Measurements from ENCODE around the gene RDX. TPM values are rescaled to one million over a fixed set of nuclear protein-coding genes. Genes with fewer than 3 reads are reported as not detected.

The RDX gene
- total and polyA plus RNA-seq, 2 of the 8 experiments (the other 6 are each of a cell fraction or from before 2014, with no cell fraction given) = 27.4 to 100 TPM

DNA sequence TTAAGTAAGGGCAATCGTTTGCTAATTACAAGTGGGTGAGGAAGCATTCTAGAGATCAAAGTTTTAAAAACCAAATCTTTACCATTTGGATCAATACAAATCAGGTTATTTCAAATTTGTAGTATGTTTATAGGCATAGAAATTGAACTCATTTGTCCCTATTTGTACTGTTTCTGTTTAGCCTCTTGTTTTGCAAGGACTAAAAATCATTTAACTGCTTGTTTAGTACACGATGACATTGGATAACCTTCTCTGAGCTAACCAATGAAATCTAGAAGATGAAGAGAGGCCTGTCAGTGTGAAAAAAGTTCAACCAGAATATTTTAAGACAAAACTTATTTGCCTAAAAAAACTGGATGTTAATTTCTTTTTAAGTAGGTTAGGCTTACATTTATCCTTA, 163.3 kb downstream of the RDX start:
- no peak overlapping the region for H2BK20ac ChIP-seq (ENCODE audit: low read length)
- DNase-seq (ENCODE audit: low read depth in 1 of 2, low spot score in 2 of 2) = no peak
- H2BK15ac ChIP-seq (ENCODE audit: low read length) = no peak overlapping the region
- H3K9me3 ChIP-seq (ENCODE audit: insufficient read depth in 2 of 2, low read depth in 1 of 2, low read length in 1 of 2) = no peaks in the 10 kb centered on the region
- no peak overlapping the region for H2AK5ac ChIP-seq (ENCODE audit: low read depth, low read length)
- no peak overlapping the region for H2BK12ac ChIP-seq (ENCODE audit: low read depth, low read length)
- no peaks in the 10 kb centered on the region for H3K27me3 ChIP-seq (replicated peaks in 1 of 4; ENCODE audit: control insufficient read depth in 3 of 4, extremely low read depth in 1 of 4, insufficient read depth in 3 of 4, low read length in 3 of 4)
- no peak for FAIRE-seq
- peaks cover 0 to 13% (median 8%) of the 10 kb centered on the region in 4 experiments; a peak in 4 of 7 replicates for H3K4me1 ChIP-seq (replicated peaks in 1 of 4; ENCODE audit: control insufficient read depth in 3 of 4, insufficient read depth in 4 of 4, low read length in 3 of 4)
- H3K9ac ChIP-seq (replicated peaks in 1 of 4; ENCODE audit: extremely low read depth in 1 of 4, low read depth in 3 of 4, low read length in 3 of 4) = no peak overlapping the region
- ChIA-PET POLR2A (ENCODE audit: partially characterized antibody) (no interaction called here), CTCF (ENCODE audit: partially characterized antibody) (no interaction called here)
- no peak overlapping the region for H3K14ac ChIP-seq (ENCODE audit: insufficient read length)
- no peak overlapping the region for H3K56ac ChIP-seq (replicated peaks; ENCODE audit: insufficient read length, low read depth, low read length)
- 84% methylated on average over 2 of the region's 2 CpGs; no CpG with 5 or more reads in 1 of the 2 experiments for WGBS, 2 experiments (ENCODE audit: extremely low coverage in 1 of 2, insufficient coverage in 1 of 2, insufficient read length in 1 of 2, insufficient replicate concordance in 2 of 2, low coverage in 1 of 2, low lambda C conversion rate in 2 of 2, missing lambda C conversion rate in 1 of 2)
- H3K18ac ChIP-seq (ENCODE audit: extremely low read depth, low read length) = no peak overlapping the region
- no peaks in the 10 kb centered on the region for H4K20me1 ChIP-seq (replicated peaks in 1 of 2; ENCODE audit: control insufficient read depth in 1 of 2, insufficient read depth in 2 of 2, low read length in 2 of 2)
- no peaks in the 10 kb centered on the region for H3K23me2 ChIP-seq (ENCODE audit: low read depth, low read length)
- H4K91ac ChIP-seq (replicated peaks; ENCODE audit: insufficient read length, low read length) = no peak overlapping the region
- no peak overlapping the region for H2BK120ac ChIP-seq (replicated peaks; ENCODE audit: low read depth, low read length)
- no peak overlapping the region for H4K5ac ChIP-seq (ENCODE audit: insufficient read length, low read depth, low read length)
- no peak overlapping the region for H2AFZ ChIP-seq (ENCODE audit: low read length)
- no peaks in the 10 kb centered on the region for H3K36me3 ChIP-seq (ENCODE audit: control insufficient read depth in 2 of 4, insufficient read depth in 4 of 4, low read length in 3 of 4)
- no peak overlapping the region for H4K8ac ChIP-seq (ENCODE audit: extremely low read depth, insufficient read depth, low read length)
- H3K4me2 ChIP-seq (ENCODE audit: insufficient read depth in 1 of 2, low read depth in 2 of 2, low read length in 2 of 2) = no peak overlapping the region
- no peak overlapping the region for H3K4me3 ChIP-seq (ENCODE audit: extremely low read depth in 1 of 4, insufficient read depth in 2 of 4, low read depth in 3 of 4, low read length in 4 of 4)
- 0 out of 4 replicates have a peak, but pooled peaks cover 0 to 2% of the 10 kb centered on the region in 2 experiments for H3K79me2 ChIP-seq (ENCODE audit: control insufficient read depth in 1 of 2, insufficient read depth in 2 of 2, low read length in 2 of 2)
- H3K27ac ChIP-seq (ENCODE audit: low read depth, low read length) = no peak overlapping the region
- no peaks in the 10 kb centered on the region for H3K79me1 ChIP-seq (ENCODE audit: low read depth, low read length)
- H3K23ac ChIP-seq (ENCODE audit: insufficient read length) = no peak overlapping the region
- no peak overlapping the region for H2BK5ac ChIP-seq (ENCODE audit: low read depth, low read length)
- no peak overlapping the region for H3K4ac ChIP-seq (replicated peaks; ENCODE audit: insufficient read length, low read depth, low read length)
- TF ChIP-seq KDM5A (IDR thresholded peaks at IDR 0.05; ENCODE audit: low read length) = no peak
- no peak for TF ChIP-seq SIX5 (IDR thresholded peaks at IDR 0.05; ENCODE audit: low read depth, low read length)
- TF ChIP-seq HDAC2 (IDR thresholded peaks at IDR 0.05; ENCODE audit: borderline replicate concordance in 1 of 2, low read depth in 2 of 2, low read length in 2 of 2) = no peak

Data from H1 (cell line).